GM23338 (cell line): ENCODE measurements around the gene BOD1. TPM values are rescaled to one million over a fixed set of nuclear protein-coding genes. Genes with fewer than 3 reads are reported as not detected.

Experiments
- ATAC-seq: fragments of 200-7000 bp; cut with Tn5 transposase; 3 replicates; pipeline ENCODE4 v1.9.1; 2020
- DNase-seq: peaks from one replicate; pipeline ENCODE4 v3.0.0-alpha.2; 2015; ENCODE audit warnings: low spot score
- H2AFZ ChIP-seq: fragments of 200-600 bp; sonication (generic); 2 replicates; pipeline ENCODE4 v1.8.0; 2016; ENCODE audit warnings: antibody characterized with exemption, mild to moderate bottlenecking, moderate library complexity
- H3F3A ChIP-seq: fragments of 200-600 bp; sonication (generic); replicated peaks from 2 replicates; pipeline ENCODE4 v1.8.0; 2017; ENCODE audit warnings: antibody characterized with exemption, mixed run types, low read depth
- H3K27ac ChIP-seq: fragments of 200-600 bp; sonication (generic); 2 replicates; pipeline ENCODE4 v1.6.1; 2016; ENCODE audit warnings: low read depth
- H3K27me3 ChIP-seq: fragments of 200-600 bp; sonication (generic); 2 replicates; pipeline ENCODE4 v1.8.0; 2016; ENCODE audit warnings: mild to moderate bottlenecking, mixed run types, moderate library complexity; ENCODE audit not compliant: insufficient read depth
- H3K36me3 ChIP-seq: fragments of 200-600 bp; sonication (generic); 2 replicates; pipeline ENCODE4 v1.8.0; 2016; ENCODE audit warnings: mild to moderate bottlenecking; ENCODE audit not compliant: insufficient read depth
- H3K4me1 ChIP-seq: fragments of 200-600 bp; sonication (generic); 2 replicates; pipeline ENCODE4 v1.8.0; 2016; ENCODE audit warnings: mild to moderate bottlenecking, moderate library complexity; ENCODE audit not compliant: insufficient read depth
- H3K4me2 ChIP-seq: fragments of 200-600 bp; sonication (generic); 2 replicates; pipeline ENCODE4 v1.7.1; 2017; ENCODE audit warnings: mixed run types
- H3K4me3 ChIP-seq: fragments of 200-600 bp; sonication (generic); 2 replicates; pipeline ENCODE4 v1.6.1; 2016; ENCODE audit warnings: mixed run types
- H3K79me2 ChIP-seq: fragments of 200-600 bp; sonication (generic); replicated peaks from 2 replicates; pipeline ENCODE4 v1.8.0; 2017; ENCODE audit warnings: mild to moderate bottlenecking; ENCODE audit not compliant: insufficient read depth
- H3K9me2 ChIP-seq: fragments of 200-600 bp; sonication (generic); 2 replicates; pipeline ENCODE4 v1.8.0; 2017; ENCODE audit not compliant: insufficient read depth
- H4K20me1 ChIP-seq: fragments of 200-600 bp; sonication (generic); replicated peaks from 2 replicates; pipeline ENCODE4 v1.8.0; 2017; ENCODE audit warnings: mild to moderate bottlenecking; ENCODE audit not compliant: insufficient read depth
- H3K27ac Mint-ChIP-seq: 2 replicates; pipeline ENCODE4 v1.8.0; 2020; ENCODE audit warnings: inconsistent platforms, mild to moderate bottlenecking, moderate library complexity, mixed read lengths
- H3K27me3 Mint-ChIP-seq: 3 replicates; pipeline ENCODE4 v1.8.0; 2022; ENCODE audit warnings: low read depth, mild to moderate bottlenecking, moderate library complexity, mixed read lengths, inconsistent platforms; ENCODE audit not compliant: insufficient read depth, poor library complexity
- H3K36me3 Mint-ChIP-seq: 3 replicates; pipeline ENCODE4 v1.8.0; 2021; ENCODE audit warnings: low read depth, mild to moderate bottlenecking, inconsistent platforms, moderate library complexity, mixed read lengths
- H3K4me1 Mint-ChIP-seq: 3 replicates; pipeline ENCODE4 v1.8.0; 2020; ENCODE audit warnings: mild to moderate bottlenecking, inconsistent platforms, mixed read lengths
- H3K4me3 Mint-ChIP-seq: 3 replicates; pipeline ENCODE4 v1.8.0; 2021; ENCODE audit warnings: moderate library complexity, mild to moderate bottlenecking, inconsistent platforms, mixed read lengths
- H3K9me3 Mint-ChIP-seq: 3 replicates; pipeline ENCODE4 v1.8.0; 2020; ENCODE audit warnings: moderate library complexity, mild to moderate bottlenecking, inconsistent platforms, mixed read lengths
- CREB1 ChIP-seq: fragments of 250-450 bp; sonication (Bioruptor Pico); IDR thresholded peaks from 2 replicates; pipeline ENCODE4 v1.5.0; 2020; ENCODE audit warnings: low read depth, mild to moderate bottlenecking, moderate library complexity
- EZH2phosphoT487 ChIP-seq: fragments of 200-600 bp; sonication (generic); IDR thresholded peaks from one replicate; pipeline ENCODE4 v1.8.1; 2018; ENCODE audit warnings: antibody characterized with exemption; ENCODE audit not compliant: unreplicated experiment
- POLR2AphosphoS5 ChIP-seq: IDR thresholded peaks from 2 replicates; pipeline ENCODE4 v1.6.1; 2016; ENCODE audit warnings: antibody characterized with exemption, low read depth
- STAT1 ChIP-seq: IDR thresholded peaks from one replicate; pipeline ENCODE4 v1.6.1; 2016; ENCODE audit warnings: antibody characterized with exemption; ENCODE audit not compliant: unreplicated experiment
- ZNF114 ChIP-seq: fragments of 250-450 bp; sonication (Bioruptor Pico); IDR thresholded peaks from 2 replicates; pipeline ENCODE4 v1.5.0; 2020; ENCODE audit warnings: mild to moderate bottlenecking, moderate library complexity
- ZNF331 ChIP-seq: fragments of 250-450 bp; sonication (Bioruptor Pico); IDR thresholded peaks from 2 replicates; pipeline ENCODE4 v1.5.0; 2020; ENCODE audit warnings: low read depth, mild to moderate bottlenecking, moderate library complexity
- polyA plus RNA-seq: library from polyadenylated mRNA; unstranded; fragments of >200 nt; fragmentation: Nextera tagmentation; extraction: Ambion mirVana; gene quantifications from 2 replicates; pipeline ENCODE4 v1.2.1, GENCODE V29; 2016
- total RNA-seq: library from RNA; depleted of rRNA; stranded (reverse); fragments of >200 nt; shearing (Covaris generic); gene quantifications from 2 replicates; pipeline ENCODE4 v1.2.3, GENCODE V29; 2014
- TF ChIP-seq, protein P1 (sequence below): fragments of 250-450 bp; sonication (Bioruptor Pico); IDR thresholded peaks from 2 replicates; pipeline ENCODE4 v1.5.0; 2020; ENCODE audit warnings: mild to moderate bottlenecking, moderate library complexity
- TF ChIP-seq, protein P2 (sequence below): IDR thresholded peaks from one replicate; pipeline ENCODE4 v1.6.1; 2018; ENCODE audit warnings: antibody characterized with exemption; ENCODE audit not compliant: unreplicated experiment

Gene BOD1
- total and polyA plus RNA-seq, 2 experiments from 2014 or later = 94.7 to 141 TPM

DNA sequence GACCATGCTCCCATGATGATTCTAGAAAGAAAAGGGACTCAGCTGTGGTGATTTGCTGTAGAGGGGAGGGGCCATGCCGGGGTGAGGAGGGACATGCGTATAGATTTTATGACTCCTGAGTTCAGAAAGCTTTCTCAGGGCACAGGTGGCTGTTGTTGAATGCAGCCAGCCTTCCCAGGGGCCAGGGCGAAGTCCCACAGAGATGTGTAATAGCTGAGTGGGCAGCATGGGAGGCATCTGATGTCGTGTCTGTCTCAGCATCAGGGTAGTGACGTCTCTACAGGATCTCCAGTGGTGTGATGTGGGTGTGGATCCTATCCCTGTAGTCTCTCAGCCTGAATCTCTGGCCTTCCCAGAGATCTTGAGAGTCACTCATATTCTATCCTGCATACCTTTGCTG, 7.8 kb upstream of the BOD1 start (continued):
- TF ChIP-seq, protein P1, sequence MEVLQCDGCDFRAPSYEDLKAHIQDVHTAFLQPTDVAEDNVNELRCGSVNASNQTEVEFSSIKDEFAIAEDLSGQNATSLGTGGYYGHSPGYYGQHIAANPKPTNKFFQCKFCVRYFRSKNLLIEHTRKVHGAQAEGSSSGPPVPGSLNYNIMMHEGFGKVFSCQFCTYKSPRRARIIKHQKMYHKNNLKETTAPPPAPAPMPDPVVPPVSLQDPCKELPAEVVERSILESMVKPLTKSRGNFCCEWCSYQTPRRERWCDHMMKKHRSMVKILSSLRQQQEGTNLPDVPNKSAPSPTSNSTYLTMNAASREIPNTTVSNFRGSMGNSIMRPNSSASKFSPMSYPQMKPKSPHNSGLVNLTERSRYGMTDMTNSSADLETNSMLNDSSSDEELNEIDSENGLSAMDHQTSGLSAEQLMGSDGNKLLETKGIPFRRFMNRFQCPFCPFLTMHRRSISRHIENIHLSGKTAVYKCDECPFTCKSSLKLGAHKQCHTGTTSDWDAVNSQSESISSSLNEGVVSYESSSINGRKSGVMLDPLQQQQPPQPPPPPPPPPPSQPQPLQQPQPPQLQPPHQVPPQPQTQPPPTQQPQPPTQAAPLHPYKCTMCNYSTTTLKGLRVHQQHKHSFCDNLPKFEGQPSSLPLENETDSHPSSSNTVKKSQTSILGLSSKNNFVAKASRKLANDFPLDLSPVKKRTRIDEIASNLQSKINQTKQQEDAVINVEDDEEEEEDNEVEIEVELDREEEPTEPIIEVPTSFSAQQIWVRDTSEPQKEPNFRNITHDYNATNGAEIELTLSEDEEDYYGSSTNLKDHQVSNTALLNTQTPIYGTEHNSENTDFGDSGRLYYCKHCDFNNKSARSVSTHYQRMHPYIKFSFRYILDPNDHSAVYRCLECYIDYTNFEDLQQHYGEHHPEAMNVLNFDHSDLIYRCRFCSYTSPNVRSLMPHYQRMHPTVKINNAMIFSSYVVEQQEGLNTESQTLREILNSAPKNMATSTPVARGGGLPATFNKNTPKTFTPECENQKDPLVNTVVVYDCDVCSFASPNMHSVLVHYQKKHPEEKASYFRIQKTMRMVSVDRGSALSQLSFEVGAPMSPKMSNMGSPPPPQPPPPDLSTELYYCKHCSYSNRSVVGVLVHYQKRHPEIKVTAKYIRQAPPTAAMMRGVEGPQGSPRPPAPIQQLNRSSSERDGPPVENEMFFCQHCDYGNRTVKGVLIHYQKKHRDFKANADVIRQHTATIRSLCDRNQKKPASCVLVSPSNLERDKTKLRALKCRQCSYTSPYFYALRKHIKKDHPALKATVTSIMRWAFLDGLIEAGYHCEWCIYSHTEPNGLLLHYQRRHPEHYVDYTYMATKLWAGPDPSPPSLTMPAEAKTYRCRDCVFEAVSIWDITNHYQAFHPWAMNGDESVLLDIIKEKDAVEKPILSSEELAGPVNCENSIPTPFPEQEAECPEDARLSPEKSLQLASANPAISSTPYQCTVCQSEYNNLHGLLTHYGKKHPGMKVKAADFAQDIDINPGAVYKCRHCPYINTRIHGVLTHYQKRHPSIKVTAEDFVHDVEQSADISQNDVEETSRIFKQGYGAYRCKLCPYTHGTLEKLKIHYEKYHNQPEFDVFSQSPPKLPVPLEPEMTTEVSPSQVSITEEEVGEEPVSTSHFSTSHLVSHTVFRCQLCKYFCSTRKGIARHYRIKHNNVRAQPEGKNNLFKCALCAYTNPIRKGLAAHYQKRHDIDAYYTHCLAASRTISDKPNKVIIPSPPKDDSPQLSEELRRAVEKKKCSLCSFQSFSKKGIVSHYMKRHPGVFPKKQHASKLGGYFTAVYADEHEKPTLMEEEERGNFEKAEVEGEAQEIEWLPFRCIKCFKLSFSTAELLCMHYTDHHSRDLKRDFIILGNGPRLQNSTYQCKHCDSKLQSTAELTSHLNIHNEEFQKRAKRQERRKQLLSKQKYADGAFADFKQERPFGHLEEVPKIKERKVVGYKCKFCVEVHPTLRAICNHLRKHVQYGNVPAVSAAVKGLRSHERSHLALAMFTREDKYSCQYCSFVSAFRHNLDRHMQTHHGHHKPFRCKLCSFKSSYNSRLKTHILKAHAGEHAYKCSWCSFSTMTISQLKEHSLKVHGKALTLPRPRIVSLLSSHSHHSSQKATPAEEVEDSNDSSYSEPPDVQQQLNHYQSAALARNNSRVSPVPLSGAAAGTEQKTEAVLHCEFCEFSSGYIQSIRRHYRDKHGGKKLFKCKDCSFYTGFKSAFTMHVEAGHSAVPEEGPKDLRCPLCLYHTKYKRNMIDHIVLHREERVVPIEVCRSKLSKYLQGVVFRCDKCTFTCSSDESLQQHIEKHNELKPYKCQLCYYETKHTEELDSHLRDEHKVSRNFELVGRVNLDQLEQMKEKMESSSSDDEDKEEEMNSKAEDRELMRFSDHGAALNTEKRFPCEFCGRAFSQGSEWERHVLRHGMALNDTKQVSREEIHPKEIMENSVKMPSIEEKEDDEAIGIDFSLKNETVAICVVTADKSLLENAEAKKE (CRISPR knock-in tag) = no peak

DNA sequence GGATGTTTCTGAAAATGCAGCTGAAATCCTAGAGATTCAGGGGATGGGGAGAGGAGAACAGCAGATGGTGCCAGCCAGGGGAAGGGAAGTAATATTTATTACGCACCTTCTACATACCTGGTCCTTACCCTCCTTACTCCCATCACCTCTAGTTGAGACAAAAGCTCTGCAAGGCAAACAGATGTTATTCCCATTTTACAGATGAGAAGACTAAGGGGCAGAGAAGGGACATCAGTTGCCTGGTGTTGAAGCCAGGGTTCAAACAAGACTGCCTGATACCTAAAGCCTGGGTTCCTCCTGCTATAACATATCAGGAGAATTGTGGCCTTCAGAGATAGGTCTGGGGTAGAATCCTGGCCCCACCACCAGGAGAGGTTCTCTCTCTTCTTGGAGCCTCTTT, 7.3 kb upstream of the BOD1 start:
- no peak overlapping the region for H3K27ac Mint-ChIP-seq

DNA sequence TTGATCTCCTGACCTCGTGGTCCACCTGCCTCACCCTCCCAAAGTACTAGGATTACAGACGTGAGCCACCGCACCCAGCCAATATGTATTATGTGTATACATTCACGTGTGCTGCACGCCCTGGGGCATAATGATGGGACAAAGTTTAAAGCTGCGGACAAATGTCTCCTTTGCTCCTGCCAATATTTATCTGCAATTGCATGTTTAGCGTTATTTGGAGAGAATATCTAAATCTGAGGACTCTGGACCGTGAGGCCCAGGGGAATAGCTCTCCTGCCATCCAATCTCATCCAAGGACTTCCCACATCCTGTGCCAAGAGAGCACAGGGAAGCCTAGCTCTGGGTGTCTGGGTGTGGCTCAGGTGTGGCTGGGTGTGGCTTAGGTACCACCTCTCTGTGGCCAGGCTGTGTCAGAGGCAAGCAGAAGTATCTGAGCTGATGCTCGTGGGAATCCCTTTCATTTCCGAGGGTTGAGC, 6.9 kb upstream of the BOD1 start:
- no peak for ATAC-seq
- no peaks in the 10 kb centered on the region for H3K36me3 ChIP-seq
- H2AFZ ChIP-seq = 0 out of 2 replicates have a peak overlapping the region, but pooled peaks have one; percentile 52
- H3K4me2 ChIP-seq = no peak overlapping the region
- Mint-ChIP-seq H3K4me1 (peaks cover 36% of the 10 kb centered on the region), H3K4me3 (no peak overlapping the region; the same call in 2 of the 3 replicates), H3K27me3 (peaks cover 6% of the 10 kb centered on the region), H3K36me3 (no peaks in the 10 kb centered on the region), H3K27ac (no peak overlapping the region), H3K9me3 (no peaks in the 10 kb centered on the region)
- H3F3A ChIP-seq = peaks cover 7% of the 10 kb centered on the region; the same call in 1 of the 2 replicates
- DNase-seq = no peak
- no peak overlapping the region for H3K27ac ChIP-seq
- no peak overlapping the region for H3K4me3 ChIP-seq
- H3K4me1 ChIP-seq = peaks cover 18% of the 10 kb centered on the region
- no peaks in the 10 kb centered on the region for H3K9me2 ChIP-seq
- H4K20me1 ChIP-seq = no peaks in the 10 kb centered on the region
- H3K27me3 ChIP-seq = no peaks in the 10 kb centered on the region
- no peaks in the 10 kb centered on the region for H3K79me2 ChIP-seq
- TF ChIP-seq, protein P2, sequence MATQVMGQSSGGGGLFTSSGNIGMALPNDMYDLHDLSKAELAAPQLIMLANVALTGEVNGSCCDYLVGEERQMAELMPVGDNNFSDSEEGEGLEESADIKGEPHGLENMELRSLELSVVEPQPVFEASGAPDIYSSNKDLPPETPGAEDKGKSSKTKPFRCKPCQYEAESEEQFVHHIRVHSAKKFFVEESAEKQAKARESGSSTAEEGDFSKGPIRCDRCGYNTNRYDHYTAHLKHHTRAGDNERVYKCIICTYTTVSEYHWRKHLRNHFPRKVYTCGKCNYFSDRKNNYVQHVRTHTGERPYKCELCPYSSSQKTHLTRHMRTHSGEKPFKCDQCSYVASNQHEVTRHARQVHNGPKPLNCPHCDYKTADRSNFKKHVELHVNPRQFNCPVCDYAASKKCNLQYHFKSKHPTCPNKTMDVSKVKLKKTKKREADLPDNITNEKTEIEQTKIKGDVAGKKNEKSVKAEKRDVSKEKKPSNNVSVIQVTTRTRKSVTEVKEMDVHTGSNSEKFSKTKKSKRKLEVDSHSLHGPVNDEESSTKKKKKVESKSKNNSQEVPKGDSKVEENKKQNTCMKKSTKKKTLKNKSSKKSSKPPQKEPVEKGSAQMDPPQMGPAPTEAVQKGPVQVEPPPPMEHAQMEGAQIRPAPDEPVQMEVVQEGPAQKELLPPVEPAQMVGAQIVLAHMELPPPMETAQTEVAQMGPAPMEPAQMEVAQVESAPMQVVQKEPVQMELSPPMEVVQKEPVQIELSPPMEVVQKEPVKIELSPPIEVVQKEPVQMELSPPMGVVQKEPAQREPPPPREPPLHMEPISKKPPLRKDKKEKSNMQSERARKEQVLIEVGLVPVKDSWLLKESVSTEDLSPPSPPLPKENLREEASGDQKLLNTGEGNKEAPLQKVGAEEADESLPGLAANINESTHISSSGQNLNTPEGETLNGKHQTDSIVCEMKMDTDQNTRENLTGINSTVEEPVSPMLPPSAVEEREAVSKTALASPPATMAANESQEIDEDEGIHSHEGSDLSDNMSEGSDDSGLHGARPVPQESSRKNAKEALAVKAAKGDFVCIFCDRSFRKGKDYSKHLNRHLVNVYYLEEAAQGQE = no peak
- no peak for TF ChIP-seq POLR2AphosphoS5
- TF ChIP-seq ZNF114 (CRISPR knock-in tag) = no peak
- no peak for TF ChIP-seq CREB1 (CRISPR knock-in tag)
- no peak for TF ChIP-seq ZNF331
- no peak for TF ChIP-seq EZH2phosphoT487
- TF ChIP-seq STAT1 = no peak

More for the DNA sequence above, 7.3 kb upstream of the BOD1 start:
- no peak for ATAC-seq
- H3K27me3 ChIP-seq = no peaks in the 10 kb centered on the region
- no peak overlapping the region for H2AFZ ChIP-seq
- H3K4me3 ChIP-seq = no peak overlapping the region
- DNase-seq = no peak
- H3K27me3 Mint-ChIP-seq = peaks cover 6% of the 10 kb centered on the region
- H3K4me1 ChIP-seq = peaks cover 23% of the 10 kb centered on the region
- no peak overlapping the region for H3K4me2 ChIP-seq
- H3K79me2 ChIP-seq = no peaks in the 10 kb centered on the region
- no peaks in the 10 kb centered on the region for H3K36me3 ChIP-seq
- H4K20me1 ChIP-seq = no peaks in the 10 kb centered on the region
- H3K4me1 Mint-ChIP-seq = peaks cover 40% of the 10 kb centered on the region
- H3F3A ChIP-seq = peaks cover 11% of the 10 kb centered on the region; the same call in 1 of the 2 replicates
- H3K36me3 Mint-ChIP-seq = no peaks in the 10 kb centered on the region
- H3K9me2 ChIP-seq = no peaks in the 10 kb centered on the region
- no peak overlapping the region for H3K27ac ChIP-seq
- no peak overlapping the region; the same call in 2 of the 3 replicates for H3K4me3 Mint-ChIP-seq
- no peak for TF ChIP-seq CREB1 (CRISPR knock-in tag)
- H3K9me3 Mint-ChIP-seq = no peaks in the 10 kb centered on the region
